ENCODE data around the gene GREB1. TPM values are rescaled to one million over a fixed set of nuclear protein-coding genes. Genes with fewer than 3 reads are reported as not detected.

GREB1 gene
- total RNA-seq, 4 donors from 2014 or later, result 3.1 to 8.8 (median 6.5) TPM

- Histone ChIP-seq H3K36me3 (no peaks in the 10 kb centered on the region), H3K27me3 (peaks cover 10% of the 10 kb centered on the region), H3K9me3 (no peaks in the 10 kb centered on the region), H3K4me3 (no peak overlapping the region), H3K4me1 (peaks cover 0 to 44% (median 13%) of the 10 kb centered on the region in 3 donors), H3K27ac (peak overlapping the region in 3 of 4 donors; percentile 42 to 62 (median 44))
- TF ChIP-seq EP300 (IDR thresholded peaks at IDR 0.05), result no peak
- WGBS, 2 donors (ENCODE audit: low coverage in 1 of 2), result no CpG with 5 or more reads among the region's 11 CpGs
- ATAC-seq, result no peak
Measured at GRCh38 chr2:11582612-11582861, 48.7 kb downstream of the GREB1 start.

- TF ChIP-seq POLR2A (IDR thresholded peaks at IDR 0.05) (no peak), EP300 (IDR thresholded peaks at IDR 0.05) (no peak), CTCF (IDR thresholded peaks at IDR 0.05) (peak in 3 of 4 experiments; percentile 63 to 85 (median 73)), POLR2AphosphoS5 (IDR thresholded peaks at IDR 0.05) (peak; percentile 41)
- peaks cover 10% of the 10 kb centered on the region for H3K27me3 ChIP-seq
- H3K36me3 ChIP-seq, result no peaks in the 10 kb centered on the region
- no peaks in the 10 kb centered on the region for H3K9me3 ChIP-seq
- peaks cover 0 to 44% (median 13%) of the 10 kb centered on the region in 3 donors for H3K4me1 ChIP-seq
- peak overlapping the region in 3 of 4 donors; percentile 42 to 62 (median 44) for H3K27ac ChIP-seq
- peak; percentile 76 for ATAC-seq
- 21 to 28% methylated on average over 7 to 10 of the region's 19 CpGs for whole genome bisulfite sequencing, 2 donors (ENCODE audit: low coverage in 1 of 2)
- no peak overlapping the region for H3K4me3 ChIP-seq
Measured at GRCh38 chr2:11582862-11583752, 49.3 kb downstream of the GREB1 start.

- Histone ChIP-seq H3K36me3 (no peaks in the 10 kb centered on the region), H3K27ac (peak overlapping the region in 3 of 4 donors; percentile 42 to 62 (median 44)), H3K27me3 (peaks cover 18% of the 10 kb centered on the region), H3K4me3 (no peak overlapping the region), H3K4me1 (peaks cover 0 to 44% (median 13%) of the 10 kb centered on the region in 3 donors), H3K9me3 (no peaks in the 10 kb centered on the region)
- peak; percentile 70 for ATAC-seq
- peak in 3 of 4 experiments; percentile 77 to 88 (median 78) for TF ChIP-seq CTCF (IDR thresholded peaks at IDR 0.05)
- no peak for TF ChIP-seq POLR2AphosphoS5 (IDR thresholded peaks at IDR 0.05)
- 16 to 32% methylated on average over 6 to 9 of the region's 14 CpGs for WGBS, 2 donors (ENCODE audit: low coverage in 1 of 2)
Measured at GRCh38 chr2:11583840-11584524, 50.1 kb downstream of the GREB1 start.

GRCh38 chr2:11584525-11585056 is 50.7 kb downstream of the GREB1 start:
- H3K36me3 ChIP-seq, result no peaks in the 10 kb centered on the region
- TF ChIP-seq POLR2A (IDR thresholded peaks at IDR 0.05), result no peak
- TF ChIP-seq EP300 (IDR thresholded peaks at IDR 0.05), result no peak
- TF ChIP-seq POLR2AphosphoS5 (IDR thresholded peaks at IDR 0.05), result no peak
- TF ChIP-seq CTCF (IDR thresholded peaks at IDR 0.05), result no peak
- peaks cover 24% of the 10 kb centered on the region for H3K27me3 ChIP-seq
- no peak overlapping the region for H3K27ac ChIP-seq
- ATAC-seq, result no peak
- peaks cover 0 to 44% (median 13%) of the 10 kb centered on the region in 3 donors for H3K4me1 ChIP-seq
- 69 to 77% methylated on average over 12 to 13 of the region's 18 CpGs for WGBS, 2 donors (ENCODE audit: low coverage in 1 of 2)
- no peak overlapping the region for H3K4me3 ChIP-seq
- H3K9me3 ChIP-seq, result no peaks in the 10 kb centered on the region

- Histone ChIP-seq H3K27me3 (peaks cover 25% of the 10 kb centered on the region), H3K36me3 (no peaks in the 10 kb centered on the region), H3K4me3 (no peak overlapping the region), H3K27ac (no peak overlapping the region), H3K4me1 (peaks cover 0 to 44% (median 13%) of the 10 kb centered on the region in 3 donors), H3K9me3 (no peaks in the 10 kb centered on the region)
- no peak for ATAC-seq
- WGBS, 2 donors (ENCODE audit: low coverage in 1 of 2), result 90 to 98% methylated on average over 5 to 6 of the region's 7 CpGs
- TF ChIP-seq CTCF (IDR thresholded peaks at IDR 0.05), result no peak
Measured at GRCh38 chr2:11585071-11585470, 51.2 kb downstream of the GREB1 start.

Measured in gastroesophageal sphincter (tissue), 4 donors.